GM12878 (cell line): ENCODE data around the gene FCHSD2. TPM values are rescaled to one million over a fixed set of nuclear protein-coding genes. Genes with fewer than 3 reads are reported as not detected.

Experiments used
- ATAC-seq: fragments of 200-7000 bp; cut with Tn5 transposase; 3 replicates; pipeline ENCODE4 v1.9.1; 2020; ENCODE audit warnings: mild to moderate bottlenecking, moderate library complexity
- BruUV-seq: library from RNA; stranded (reverse); fragments of 400-500 nt; replicated peaks from 2 replicates; lab custom pipeline; 2021; lab: Mats Ljungman, UMichigan
- CTCF ChIA-PET: fragments of 300-600 bp; sonication (Branson Sonifier 250); formaldehyde crosslinking; extraction: SDS; loops from one replicate; lab custom pipeline; 2021; ENCODE audit warnings: inconsistent platforms; lab: Yijun Ruan, JAX
- POLR2A ChIA-PET: fragments of 350-600 bp; formaldehyde crosslinking; extraction: SDS; loops from one replicate; lab custom pipeline; 2021; ENCODE audit warnings: inconsistent platforms; lab: Charles Lee
- RAD21 ChIA-PET: fragments of 300-600 bp; sonication (Branson Sonifier 250); formaldehyde crosslinking; loops from one replicate; lab custom pipeline; 2023; ENCODE audit warnings: antibody characterized with exemption; ENCODE audit not compliant: unreplicated experiment; lab: Charles Lee
- SMC1A ChIA-PET: fragments of 300-600 bp; sonication (Branson Sonifier 250); formaldehyde crosslinking; loops from one replicate; lab custom pipeline; 2023; ENCODE audit not compliant: unreplicated experiment, uncharacterized antibody; lab: Charles Lee
- DNase-seq: peaks from one replicate; pipeline ENCODE4 v3.0.0-alpha.2; 2011; ENCODE audit warnings: low read depth, low spot score
- FAIRE-seq: peaks from 3 replicates; lab custom pipeline; 2011; peaks lifted over from hg19 to GRCh38; lab: Jason Lieb, UNC
- H2AFZ ChIP-seq: 2 replicates; pipeline ENCODE4 v1.6.0; 2011; ENCODE audit warnings: low read depth, low read length, control low read depth; ENCODE audit not compliant: control insufficient read depth
- H3K27ac ChIP-seq: 2 replicates; pipeline ENCODE4 v1.5.1; 2011; ENCODE audit warnings: control low read depth; ENCODE audit not compliant: control insufficient read depth, insufficient read depth
- H3K27me3 ChIP-seq, 2 experiments: replicated peaks in 1 of 2; 2 replicates each; pipeline versions ENCODE4 v1.6.0 to v1.6.1; 2011; ENCODE audit warnings: low read length in 1 of 2; ENCODE audit not compliant: control insufficient read depth in 2 of 2, insufficient read depth in 2 of 2
- H3K36me3 ChIP-seq, 2 experiments: 2 replicates each; pipeline ENCODE4 v1.5.1; 2011; ENCODE audit warnings: low read length in 1 of 2; ENCODE audit not compliant: control insufficient read depth in 2 of 2, insufficient read depth in 2 of 2
- H3K4me1 ChIP-seq: 2 replicates; pipeline ENCODE4 v1.6.1; 2011; ENCODE audit warnings: mild to moderate bottlenecking, low read length, moderate library complexity, mixed read lengths; ENCODE audit not compliant: control insufficient read depth, insufficient read depth
- H3K4me2 ChIP-seq: 2 replicates; pipeline ENCODE4 v1.6.0; 2011; ENCODE audit warnings: control low read depth; ENCODE audit not compliant: control insufficient read depth, insufficient read depth
- H3K4me3 ChIP-seq: fragments of 200-600 bp; sonication (generic); 2 replicates; pipeline ENCODE4 v1.5.1; 2016
- H3K79me2 ChIP-seq: 2 replicates; pipeline ENCODE4 v1.6.0; 2011; ENCODE audit warnings: low read length; ENCODE audit not compliant: control insufficient read depth, insufficient read depth
- H3K9ac ChIP-seq: 2 replicates; pipeline ENCODE4 v1.8.0; 2011; ENCODE audit warnings: low read length, control low read depth, mixed read lengths; ENCODE audit not compliant: control insufficient read depth, insufficient read depth
- H3K9me3 ChIP-seq: replicated peaks from 3 replicates; pipeline ENCODE4 v1.5.1; 2011; ENCODE audit warnings: mild to moderate bottlenecking, low read length; ENCODE audit not compliant: control insufficient read depth, insufficient read depth
- H4K20me1 ChIP-seq: 2 replicates; pipeline ENCODE4 v1.6.0; 2011; ENCODE audit not compliant: control insufficient read depth, insufficient read depth
- BHLHE40 ChIP-seq, 2 experiments: fragments of 450-650 bp in 1 of 2; IDR thresholded peaks; 2 replicates each; pipeline ENCODE4 v1.6.1; 2011 to 2017; ENCODE audit warnings: low read depth in 2 of 2, borderline replicate concordance in 1 of 2, improper control_type of control experiment in 1 of 2, low read length in 1 of 2, mild to moderate bottlenecking in 1 of 2
- HDAC6 ChIP-seq: fragments of 200-600 bp; sonication (generic); IDR thresholded peaks from one replicate; pipeline ENCODE4 v1.8.0; 2017; ENCODE audit warnings: antibody characterized with exemption; ENCODE audit not compliant: unreplicated experiment
- YY1 ChIP-seq: IDR thresholded peaks from 2 replicates; pipeline ENCODE4 v1.6.1; 2011; ENCODE audit warnings: low read depth, mild to moderate bottlenecking, low read length
- WGBS: methylation state at CpG from one replicate; pipeline ENCODE4 v1.1.6; 2016; ENCODE audit warnings: low lambda C conversion rate; ENCODE audit not compliant: insufficient replicate concordance, insufficient coverage; ENCODE audit errors: missing lambda C conversion rate; 5-methylcytosine and 5-hydroxymethylcytosine counted together
- in situ Hi-C: fragments of 300-500 bp; cut with MboI; formaldehyde crosslinking; loops from 9 replicates; pipeline ENCODE4 v1.14.3; 2018; ENCODE audit warnings: mixed read lengths
- intact Hi-C: fragments of 100-400 bp; cut with micrococcal nuclease; formaldehyde crosslinking; loops from one replicate; pipeline ENCODE4 v1.14.2; 2022; ENCODE audit not compliant: unreplicated experiment
- polyA plus RNA-seq, 11 experiments: library from polyadenylated mRNA; depleted of rRNA in 4 of 11; unstranded in 6 of 11; stranded (reverse) in 5 of 11; fragments of >200 nt; fragmentation: Nextera tagmentation in 4 of 11; fragmentation: Illumina TruSeq in 1 of 11; extraction: Ambion mirVana in 4 of 11; extraction: Trizol in 1 of 11; gene quantifications; 1 replicate in 1 of 11; 2 replicates in 10 of 11; pipeline versions ENCODE4 v1.2.1 to v1.2.3, GENCODE V29; 2011 to 2016; ENCODE audit warnings: inconsistent platforms in 2 of 11, missing spikeins in 2 of 11, low read depth in 1 of 11
- total RNA-seq, 4 experiments: library from RNA; depleted of rRNA in 3 of 4; stranded (reverse); fragments of >200 nt in 3 of 4; fragmentation: Illumina TruSeq in 1 of 4; extraction: Trizol in 1 of 4; gene quantifications; 2 replicates each; pipeline versions ENCODE4 v1.2.1 to v1.2.3, GENCODE V29; 2013 to 2021

Gene FCHSD2
- total and polyA plus RNA-seq, 10 of the 15 experiments (the other 5 are each of a cell fraction or from before 2014, with no cell fraction given): 13.2 to 89.8 (median 47.8) TPM

- TF ChIP-seq BHLHE40 (IDR thresholded peaks at IDR 0.05; ENCODE audit: borderline replicate concordance in 1 of 2, low read depth in 2 of 2, low read length in 1 of 2): peak in 1 of 2 experiments; percentile 30; a peak in 1 of 4 replicates
Measured at GRCh38 chr11:73176145-73176873, 34.2 kb upstream of the FCHSD2 start (continued).

- peaks cover 3% of the 10 kb centered on the region; the same call in 1 of the 2 replicates for H3K79me2 ChIP-seq
- no peak for TF ChIP-seq HDAC6
- TF ChIP-seq YY1: 0 out of 2 replicates have a peak, but pooled peaks have one; percentile 11
- no peak for FAIRE-seq
- ChIA-PET RAD21 (interaction anchor here (0.5 to 7.4 kb wide), 22 partner anchors 8 to 1121 kb away, joined by 3 to 120 read pairs (median 6); partner anchors contain the start of genes FCHSD2 and STARD10), SMC1A (interaction anchor here (1.1 to 26.8 kb wide), 11 partner anchors 9 to 451 kb away, joined by 3 to 926 read pairs (median 6); partner anchors contain the start of gene FCHSD2), CTCF (interaction anchor here (0.7 to 7.2 kb wide), 14 partner anchors 10 to 450 kb away, joined by 3 to 128 read pairs (median 30); partner anchors contain the start of genes FCHSD2 and STARD10), POLR2A (interaction anchor here (0.7 to 2.8 kb wide), 10 partner anchors 12 to 118 kb away, joined by 3 to 13 read pairs (median 4); partner anchors contain the start of gene FCHSD2)
- no peaks in the 10 kb centered on the region for H4K20me1 ChIP-seq
- peak overlapping the region; percentile 23; the same call in 1 of the 2 replicates for H3K4me2 ChIP-seq
- ATAC-seq: no peak
- in situ Hi-C loops: loop anchor here (5.0 to 25.0 kb wide), 3 partner anchors 248 to 451 kb away; no protein-coding TSS in a partner anchor
- H3K36me3 ChIP-seq: no peaks in the 10 kb centered on the region
- H3K4me3 ChIP-seq: no peak overlapping the region
- 77% methylated on average over 5 of the region's 5 CpGs for WGBS
- H3K27me3 ChIP-seq: no peaks in the 10 kb centered on the region
- H3K9ac ChIP-seq: no peak overlapping the region; the same call in 1 of the 2 replicates
- H3K4me1 ChIP-seq: peaks cover 54% of the 10 kb centered on the region
- peak overlapping the region; percentile 58 for H2AFZ ChIP-seq
- H3K9me3 ChIP-seq: no peaks in the 10 kb centered on the region
- DNase-seq: no peak
- intact Hi-C loops: loop anchor here (5.0 kb wide), 1 partner anchor 448 kb away; no protein-coding TSS in a partner anchor
- peak overlapping the region; percentile 43 for H3K27ac ChIP-seq
- no TSS peak for BruUV-seq
Measured at GRCh38 chr11:73175551-73176144, 33.5 kb upstream of the FCHSD2 start.
